Activated T-helper 17 cell treated with anti-CD3 and anti-CD28 coated beads, Interleukin-2, amount 50 U/mL, for 72 hours (primary cell): ENCODE results near the gene OFD1. TPM values are rescaled to one million over a fixed set of nuclear protein-coding genes. Genes with fewer than 3 reads are reported as not detected.

Source experiments
- ATAC-seq: fragments of 150-1000 bp; cut with Tn5 transposase; replicated peaks from 2 replicates; pipeline ENCODE4 v1.10.0; 2021; ENCODE audit warnings: mild to moderate bottlenecking, moderate library complexity
- H3K27ac Mint-ChIP-seq: one replicate; pipeline ENCODE4 v1.8.0; 2022; ENCODE audit warnings: mixed read lengths
- H3K27me3 Mint-ChIP-seq: one replicate; pipeline ENCODE4 v1.8.0; 2022; ENCODE audit warnings: mixed read lengths
- H3K36me3 Mint-ChIP-seq: one replicate; pipeline ENCODE4 v1.8.0; 2022; ENCODE audit warnings: low read depth, mild to moderate bottlenecking, mixed read lengths
- H3K4me1 Mint-ChIP-seq: one replicate; pipeline ENCODE4 v1.8.0; 2022; ENCODE audit warnings: mixed read lengths
- H3K4me3 Mint-ChIP-seq: one replicate; pipeline ENCODE4 v1.8.0; 2022; ENCODE audit warnings: mild to moderate bottlenecking, mixed read lengths
- H3K9me3 Mint-ChIP-seq: one replicate; pipeline ENCODE4 v1.8.0; 2022; ENCODE audit warnings: mixed read lengths
- total RNA-seq, 2 donors: library from RNA; stranded (reverse); gene quantifications; one replicate each; pipeline ENCODE4 v1.2.3, GENCODE V29; 2022

Gene OFD1
- total RNA-seq, 2 donors from 2014 or later = 27.8 to 61.7 TPM

DNA sequence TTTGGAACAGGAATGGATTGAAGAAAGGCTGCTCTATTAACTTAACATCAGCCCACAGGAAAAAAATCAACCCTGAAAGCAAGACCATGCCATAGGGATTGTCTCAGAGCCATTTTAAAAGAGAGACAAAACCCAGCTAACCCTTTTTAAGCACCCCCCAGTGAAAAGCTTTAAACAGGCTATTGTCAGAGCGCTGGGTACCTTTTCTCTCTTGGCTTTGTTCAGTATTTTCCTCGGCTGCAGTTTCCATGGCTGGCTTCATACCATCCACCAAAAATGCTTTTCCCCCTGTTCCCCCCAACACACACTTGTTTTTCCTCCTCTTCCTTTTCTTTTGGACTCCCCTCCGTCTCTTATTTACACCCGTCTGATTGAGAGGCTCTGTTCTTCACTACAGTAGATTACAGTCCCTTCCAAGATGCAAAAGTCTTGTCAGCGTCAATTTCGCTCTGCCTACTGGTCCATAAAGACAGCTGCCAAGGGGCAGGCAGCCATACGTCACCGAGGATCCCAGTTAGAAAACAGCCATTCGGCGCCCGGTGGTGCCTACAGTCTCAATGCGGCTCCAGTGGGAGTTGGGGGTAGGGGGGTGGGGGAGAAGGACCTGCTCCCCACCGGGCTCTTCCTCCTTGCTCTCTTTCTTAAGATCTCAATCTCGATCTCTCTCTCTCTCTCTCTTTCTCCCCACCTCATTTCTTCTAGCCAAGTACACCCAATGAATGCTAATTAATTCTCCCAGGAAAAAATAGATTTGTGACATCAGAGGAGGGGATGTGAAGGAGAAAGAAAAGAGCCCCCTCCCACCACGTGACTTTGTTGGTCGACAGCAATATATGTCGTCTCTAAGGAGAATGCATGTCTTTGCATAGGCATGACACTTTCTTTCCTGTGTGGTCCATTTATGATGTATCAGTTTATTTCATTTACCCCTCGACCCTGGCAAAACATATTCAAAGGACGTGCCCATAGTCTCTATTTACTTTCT lies 82.4 kb downstream of the OFD1 start, which contains the start of gene GPM6B:
Gene GPM6B, minus strand, starts transcription at position 451 of the 985 bp plus-strand sequence. Its CDS starts 189 bp downstream, at position 262.
- Mint-ChIP-seq H3K4me1 (no peaks in the 10 kb centered on the region), H3K9me3 (no peaks in the 10 kb centered on the region), H3K36me3 (no peaks in the 10 kb centered on the region), H3K4me3 (no peak within 1 kb of the TSS), H3K27ac (no peak within 1 kb of the TSS), H3K27me3 (peaks cover 24% of the 10 kb centered on the region)
- ATAC-seq = no peak

Other genes starting within 250 kb of the OFD1 start
- 1 to 10 TPM in 1 of 2 donors, under 1 TPM in 1; 0.21 to 1.3 TPM for gene EGFL6, start 165.1 kb upstream of the OFD1 start, total RNA-seq
- gene TCEANC, start 81.6 kb upstream of the OFD1 start, total RNA-seq = 1 to 10 TPM; 1.8 to 3.5 TPM
- gene RAB9A, start 45.6 kb upstream of the OFD1 start, total RNA-seq = 10 to 100 TPM; 18.3 to 30.5 TPM
- 10 to 100 TPM; 21.1 to 23.4 TPM for gene TRAPPC2, start 128 bp upstream of the OFD1 start, total RNA-seq
- not detected for gene GPM6B, start 82.3 kb downstream of the OFD1 start, total RNA-seq